CD1c-positive myeloid dendritic cell (primary cell): Measurements from ENCODE around the gene CASP14.
A peak's percentile ranks its signal among the peaks of the same experiment; 100 is the strongest.
"Not testable (repeated sequence)": the region's sequence is repeated elsewhere in the genome, so short reads cannot be mapped to it uniquely, and the experiment has no call there.

Experiments used
- DNase-seq: peaks from one replicate; pipeline ENCODE4 v3.0.0-alpha.2; 2016; ENCODE audit errors: extremely low spot score

CASP14 gene

GRCh38 chr19:15048885-15049541, at the start of gene CASP14:
TSS of gene CASP14 (plus strand) at chr19:15049480. CDS start at chr19:15052252, 2,772 bp downstream.
- no peak for DNase-seq

- DNase-seq = no peak
Observed at GRCh38 chr19:15008308-15008707, 41.0 kb upstream of the CASP14 start.

GRCh38 chr19:15010501-15011300, 38.6 kb upstream of the CASP14 start:
- DNase-seq = no peak

GRCh38 chr19:15014579-15014978, 34.7 kb upstream of the CASP14 start:
- no peak for DNase-seq

- DNase-seq = peak; percentile 10
Observed at GRCh38 chr19:15015946-15016542, 33.2 kb upstream of the CASP14 start.

GRCh38 chr19:15018836-15019235, 30.4 kb upstream of the CASP14 start:
- not testable (repeated sequence) for DNase-seq

GRCh38 chr19:15021286-15022007, 27.8 kb upstream of the CASP14 start:
- no peak for DNase-seq

- DNase-seq = no peak
Observed at GRCh38 chr19:15022752-15023151, 26.5 kb upstream of the CASP14 start.

GRCh38 chr19:15025217-15025616, 24.1 kb upstream of the CASP14 start:
- no peak for DNase-seq

GRCh38 chr19:15028490-15028889, 20.8 kb upstream of the CASP14 start:
- DNase-seq = no peak

- no peak for DNase-seq
Observed at GRCh38 chr19:15031675-15032074, 17.6 kb upstream of the CASP14 start.

- no peak for DNase-seq
Observed at GRCh38 chr19:15035795-15036311, 13.4 kb upstream of the CASP14 start.

- DNase-seq = no peak
Observed at GRCh38 chr19:15037586-15037985, 11.7 kb upstream of the CASP14 start.

- DNase-seq = no peak
Observed at GRCh38 chr19:15038294-15038693, 11.0 kb upstream of the CASP14 start.

- no peak for DNase-seq
Observed at GRCh38 chr19:15042003-15042402, 7.3 kb upstream of the CASP14 start.

GRCh38 chr19:15042826-15043225, 6.5 kb upstream of the CASP14 start:
- DNase-seq = no peak

- DNase-seq = no peak
Observed at GRCh38 chr19:15045506-15045905, 3.8 kb upstream of the CASP14 start.

- DNase-seq = no peak
Observed at GRCh38 chr19:15047680-15048079, 1.6 kb upstream of the CASP14 start.

GRCh38 chr19:15048128-15048527, 1.2 kb upstream of the CASP14 start:
- no peak for DNase-seq

GRCh38 chr19:15050639-15051038, 1.4 kb downstream of the CASP14 start:
- no peak for DNase-seq

GRCh38 chr19:15062036-15062435, 12.8 kb downstream of the CASP14 start:
- no peak for DNase-seq

- not testable (repeated sequence) for DNase-seq
Observed at GRCh38 chr19:15070386-15070785, 21.1 kb downstream of the CASP14 start.
